Smooth muscle cell (in vitro differentiated cells): ENCODE results near the gene ZFP36. TPM values are rescaled to one million over a fixed set of nuclear protein-coding genes. Genes with fewer than 3 reads are reported as not detected.

Experiments
- DNase-seq: peaks from one replicate; lab custom pipeline; 2025; ENCODE audit not compliant: unreplicated experiment; lab: John Stamatoyannopoulos, UW
- H2AFZ ChIP-seq: fragments of 200-600 bp; sonication (generic); 2 replicates; pipeline ENCODE4 v1.6.0; 2016; ENCODE audit warnings: antibody characterized with exemption, low read depth, mild to moderate bottlenecking
- H3F3A ChIP-seq: fragments of 200-600 bp; sonication (generic); 2 replicates; pipeline ENCODE4 v1.6.0; 2017; ENCODE audit warnings: antibody characterized with exemption, low read depth
- H3K27ac ChIP-seq: fragments of 200-600 bp; sonication (generic); 2 replicates; pipeline ENCODE4 v1.5.1; 2016; ENCODE audit warnings: low read depth, mild to moderate bottlenecking
- H3K27me3 ChIP-seq: fragments of 200-600 bp; sonication (generic); 2 replicates; pipeline ENCODE4 v1.6.1; 2016; ENCODE audit warnings: low read depth, mild to moderate bottlenecking
- H3K36me3 ChIP-seq: fragments of 200-600 bp; sonication (generic); 2 replicates; pipeline ENCODE4 v1.5.1; 2016; ENCODE audit warnings: low read depth
- H3K4me1 ChIP-seq: fragments of 200-600 bp; sonication (generic); 2 replicates; pipeline ENCODE4 v1.5.1; 2016; ENCODE audit warnings: low read depth
- H3K4me2 ChIP-seq: fragments of 200-600 bp; sonication (generic); 2 replicates; pipeline ENCODE4 v1.6.0; 2016; ENCODE audit warnings: mild to moderate bottlenecking
- H3K4me3 ChIP-seq: fragments of 200-600 bp; sonication (generic); 2 replicates; pipeline ENCODE4 v1.5.1; 2016; ENCODE audit warnings: mild to moderate bottlenecking
- H3K79me2 ChIP-seq: fragments of 200-600 bp; sonication (generic); 2 replicates; pipeline ENCODE4 v1.6.0; 2016; ENCODE audit warnings: low read depth, mild to moderate bottlenecking
- H3K9ac ChIP-seq: fragments of 200-600 bp; sonication (generic); 2 replicates; pipeline ENCODE4 v1.6.0; 2016; ENCODE audit warnings: low read depth
- H3K9me3 ChIP-seq: fragments of 200-600 bp; sonication (generic); replicated peaks from 2 replicates; pipeline ENCODE4 v1.5.1; 2016; ENCODE audit warnings: low read depth
- H4K20me1 ChIP-seq: fragments of 200-600 bp; sonication (generic); 2 replicates; pipeline ENCODE4 v1.6.0; 2016; ENCODE audit warnings: low read depth
- WGBS: methylation state at CpG from one replicate; pipeline ENCODE4 v1.1.7; 2016; ENCODE audit warnings: low lambda C conversion rate; 5-methylcytosine and 5-hydroxymethylcytosine counted together
- polyA plus RNA-seq: library from polyadenylated mRNA; unstranded; fragments of >200 nt; fragmentation: Nextera tagmentation; extraction: Ambion mirVana; gene quantifications from 2 replicates; pipeline ENCODE4 v1.2.1, GENCODE V29; 2016
- total RNA-seq: library from RNA; depleted of rRNA; stranded (reverse); fragments of >200 nt; gene quantifications from 2 replicates; pipeline ENCODE4 v1.2.3, GENCODE V29; 2014
- TF ChIP-seq, protein P1 (sequence below): fragments of 200-600 bp; sonication (generic); IDR thresholded peaks from 2 replicates; pipeline ENCODE4 v1.5.1; 2017; ENCODE audit warnings: borderline replicate concordance, mild to moderate bottlenecking, antibody characterized with exemption; ENCODE audit not compliant: insufficient read depth, poor library complexity, severe bottlenecking

Gene ZFP36
- total and polyA plus RNA-seq, 2 experiments from 2014 or later = 44.7 to 281 TPM

DNA sequence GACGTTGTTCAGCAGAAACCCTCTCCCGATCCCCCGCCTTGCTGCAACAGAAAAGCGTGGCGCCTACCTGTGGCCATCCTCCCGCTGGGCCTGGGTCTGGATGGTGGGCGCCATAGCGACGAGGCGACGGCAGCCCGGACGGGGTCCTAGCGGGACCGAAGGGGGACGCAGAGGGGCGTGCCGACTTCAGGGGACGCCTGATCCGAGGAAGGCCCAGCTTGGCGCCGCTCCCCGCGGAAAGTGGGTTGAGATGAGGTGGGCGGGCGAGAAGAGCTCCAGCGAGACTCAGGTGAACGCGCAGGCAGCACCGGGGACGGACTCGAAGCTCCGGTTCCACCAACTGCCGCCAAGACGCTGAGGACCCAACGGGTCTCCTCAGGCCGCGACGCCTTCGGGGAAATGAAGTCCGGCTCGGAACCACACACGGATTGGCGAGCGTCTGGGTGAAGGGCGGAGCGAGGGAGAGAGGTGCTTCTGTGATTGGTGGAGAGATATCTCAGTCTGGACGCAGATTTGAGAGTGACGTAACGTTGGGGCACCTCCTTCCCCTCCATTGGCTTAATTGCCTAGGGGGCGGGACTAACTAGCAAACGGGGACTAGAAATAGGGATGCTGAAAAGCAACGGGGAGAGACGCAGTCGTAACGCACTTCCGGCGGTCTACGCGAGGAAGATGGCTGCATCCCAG lies 15.8 kb upstream of the ZFP36 start, which contains the start of the genes MED29 and PAF1:
TSS of gene MED29 (plus strand) at position 628 of the 687 bp plus-strand sequence. CDS start at position 673, 45 bp downstream.
TSS of gene PAF1 (minus strand) at position 356 of the 687 bp plus-strand sequence. CDS start at position 114, 242 bp downstream.
- H2AFZ ChIP-seq = no peak within 1 kb of the TSS
- H3K27ac ChIP-seq = peak within 1 kb of the TSS; percentile 93
- H4K20me1 ChIP-seq = no peaks in the 10 kb centered on the region
- WGBS = under 1% methylated on average over 59 of the region's 60 CpGs
- H3K9me3 ChIP-seq = no peaks in the 10 kb centered on the region
- peak; percentile 74 for DNase-seq
- peaks cover 13% of the 10 kb centered on the region for H3F3A ChIP-seq
- peak within 1 kb of the TSS; percentile 92 for H3K4me2 ChIP-seq
- TF ChIP-seq, protein P1, sequence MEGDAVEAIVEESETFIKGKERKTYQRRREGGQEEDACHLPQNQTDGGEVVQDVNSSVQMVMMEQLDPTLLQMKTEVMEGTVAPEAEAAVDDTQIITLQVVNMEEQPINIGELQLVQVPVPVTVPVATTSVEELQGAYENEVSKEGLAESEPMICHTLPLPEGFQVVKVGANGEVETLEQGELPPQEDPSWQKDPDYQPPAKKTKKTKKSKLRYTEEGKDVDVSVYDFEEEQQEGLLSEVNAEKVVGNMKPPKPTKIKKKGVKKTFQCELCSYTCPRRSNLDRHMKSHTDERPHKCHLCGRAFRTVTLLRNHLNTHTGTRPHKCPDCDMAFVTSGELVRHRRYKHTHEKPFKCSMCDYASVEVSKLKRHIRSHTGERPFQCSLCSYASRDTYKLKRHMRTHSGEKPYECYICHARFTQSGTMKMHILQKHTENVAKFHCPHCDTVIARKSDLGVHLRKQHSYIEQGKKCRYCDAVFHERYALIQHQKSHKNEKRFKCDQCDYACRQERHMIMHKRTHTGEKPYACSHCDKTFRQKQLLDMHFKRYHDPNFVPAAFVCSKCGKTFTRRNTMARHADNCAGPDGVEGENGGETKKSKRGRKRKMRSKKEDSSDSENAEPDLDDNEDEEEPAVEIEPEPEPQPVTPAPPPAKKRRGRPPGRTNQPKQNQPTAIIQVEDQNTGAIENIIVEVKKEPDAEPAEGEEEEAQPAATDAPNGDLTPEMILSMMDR = no peak
- H3K4me3 ChIP-seq = peak within 1 kb of the TSS; percentile 80
- no peaks in the 10 kb centered on the region for H3K27me3 ChIP-seq
- peaks cover 13% of the 10 kb centered on the region for H3K4me1 ChIP-seq
- peak within 1 kb of the TSS; percentile 95 for H3K9ac ChIP-seq
- H3K36me3 ChIP-seq = peaks cover 3% of the 10 kb centered on the region
- peaks cover 35% of the 10 kb centered on the region for H3K79me2 ChIP-seq

DNA sequence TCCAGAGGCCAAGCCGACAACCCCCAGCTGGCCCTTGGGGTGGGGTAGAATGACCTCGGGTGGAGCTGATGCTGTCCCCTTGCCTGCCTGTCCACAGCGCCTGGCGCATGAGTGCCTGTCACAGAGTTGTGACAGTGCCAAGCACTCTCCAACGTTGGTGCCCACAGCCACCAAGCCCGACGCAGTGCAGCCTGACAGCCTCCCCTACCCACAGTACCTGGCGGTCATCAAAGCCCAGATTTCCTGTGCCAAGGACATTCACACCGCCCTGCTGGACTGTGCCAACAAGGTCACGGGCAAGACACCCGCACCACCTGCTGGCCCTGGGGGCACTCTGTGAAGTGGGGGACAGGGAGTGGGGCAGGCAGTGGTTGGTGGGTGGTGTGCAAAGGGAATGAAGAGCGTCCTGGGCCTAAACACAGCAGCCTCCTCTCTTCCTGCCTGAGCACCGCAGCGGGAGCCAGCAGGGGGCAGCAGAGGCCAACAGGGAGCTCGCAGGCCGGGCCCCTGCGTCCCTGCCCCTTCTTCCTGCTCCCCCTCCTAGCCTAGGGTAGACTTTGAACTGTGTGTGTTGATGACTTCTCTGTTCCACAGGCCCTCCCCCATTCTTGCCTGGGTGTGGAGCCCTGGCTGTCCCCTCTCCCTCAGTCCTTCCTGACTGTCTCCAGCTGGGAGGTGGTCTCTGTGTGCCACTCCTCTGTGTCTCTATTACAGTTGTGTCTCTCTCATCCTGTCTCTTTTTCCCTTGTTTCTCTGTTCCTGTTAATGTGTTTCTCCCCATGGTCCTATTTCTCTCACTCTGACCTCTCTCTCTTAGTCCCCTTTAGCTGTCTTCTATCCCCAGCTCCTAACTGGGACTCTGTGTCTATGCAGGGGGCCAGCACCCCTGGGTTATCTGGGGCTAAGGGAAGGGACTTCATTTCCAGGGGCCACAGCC lies 9.0 kb upstream of the ZFP36 start:
- TF ChIP-seq, protein P1 = peak; percentile 92
- 46% methylated on average over 17 of the region's 17 CpGs for WGBS
- no peak overlapping the region for H2AFZ ChIP-seq
- H3K9ac ChIP-seq = peak overlapping the region; percentile 63
- H3K79me2 ChIP-seq = peaks cover 15% of the 10 kb centered on the region
- peaks cover 20% of the 10 kb centered on the region for H3F3A ChIP-seq
- peak; percentile 53 for DNase-seq
- H3K27me3 ChIP-seq = no peaks in the 10 kb centered on the region
- no peak overlapping the region for H3K4me3 ChIP-seq
- H3K36me3 ChIP-seq = no peaks in the 10 kb centered on the region
- H3K4me2 ChIP-seq = peak overlapping the region; percentile 9
- no peaks in the 10 kb centered on the region for H3K9me3 ChIP-seq
- H3K4me1 ChIP-seq = peaks cover 8% of the 10 kb centered on the region
- H3K27ac ChIP-seq = peak overlapping the region; percentile 89
- no peaks in the 10 kb centered on the region for H4K20me1 ChIP-seq

DNA sequence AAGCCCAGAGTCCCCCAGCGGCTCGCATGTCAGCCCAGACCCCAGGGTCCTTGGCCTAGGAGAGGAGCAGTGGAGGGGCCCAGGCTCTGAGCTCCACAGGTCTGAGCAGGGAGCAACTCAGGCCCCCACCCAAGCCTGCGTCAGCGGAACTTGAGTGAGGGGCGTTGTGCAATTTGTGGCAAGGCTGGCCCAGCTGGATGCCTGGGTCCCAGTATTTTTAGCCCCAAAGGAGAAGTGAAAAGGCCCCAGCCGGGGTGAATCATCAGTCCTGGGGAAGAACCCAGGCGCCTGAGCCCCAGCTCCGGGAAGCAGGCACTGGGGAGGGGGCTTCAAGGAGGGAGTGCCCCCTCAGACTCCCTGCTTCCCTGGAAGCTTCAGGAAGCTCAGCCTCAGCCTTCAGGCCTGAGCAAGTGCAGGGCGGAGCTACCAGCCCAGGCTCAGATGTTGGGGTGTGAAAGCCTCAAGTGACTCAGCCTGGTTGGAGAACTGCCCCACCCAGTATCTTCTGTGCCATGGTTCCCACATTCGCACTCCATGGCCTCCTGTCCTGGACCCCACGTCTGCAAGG lies 8.3 kb upstream of the ZFP36 start:
- H3K9ac ChIP-seq = peak overlapping the region; percentile 63
- no peaks in the 10 kb centered on the region for H3K27me3 ChIP-seq
- TF ChIP-seq, protein P1 = no peak
- H3F3A ChIP-seq = peaks cover 26% of the 10 kb centered on the region
- H3K4me3 ChIP-seq = no peak overlapping the region
- peak overlapping the region; percentile 9 for H3K4me2 ChIP-seq
- peak overlapping the region; percentile 89 for H3K27ac ChIP-seq
- no peaks in the 10 kb centered on the region for H3K9me3 ChIP-seq
- no peak overlapping the region for H2AFZ ChIP-seq
- H4K20me1 ChIP-seq = no peaks in the 10 kb centered on the region
- H3K4me1 ChIP-seq = peaks cover 13% of the 10 kb centered on the region
- H3K79me2 ChIP-seq = peaks cover 8% of the 10 kb centered on the region
- WGBS = 80% methylated on average over 11 of the region's 11 CpGs
- no peaks in the 10 kb centered on the region for H3K36me3 ChIP-seq
- DNase-seq = no peak
